HG02763 (cell line): ENCODE data around the gene NHP2.

ENCODE experiments used
- ATAC-seq: cut with Tn5 transposase; IDR thresholded peaks from one replicate; pipeline ENCODE4 v1.9.1; 2021; ENCODE audit warnings: mild to moderate bottlenecking, moderate library complexity; ENCODE audit not compliant: unreplicated experiment

Gene NHP2

DNA sequence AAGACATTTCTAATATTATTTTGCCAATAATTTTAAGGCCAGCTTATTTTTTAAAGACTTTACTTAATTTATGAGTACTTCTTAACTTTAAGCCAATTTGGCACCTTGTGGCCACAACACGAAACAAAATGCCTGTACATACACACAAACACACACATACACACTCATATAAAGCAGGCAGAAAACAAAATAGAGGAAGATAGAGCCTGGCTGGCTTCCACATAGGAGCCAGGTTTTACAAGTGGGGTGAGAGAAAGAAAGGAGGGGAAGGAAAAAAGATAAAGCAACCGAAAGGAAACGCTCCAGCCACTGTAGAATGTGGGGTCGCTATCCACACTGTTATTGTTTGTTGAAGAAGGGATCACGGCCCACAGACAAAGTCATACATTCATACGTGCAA is 23.1 kb upstream of the NHP2 start:
- no peak for ATAC-seq

DNA sequence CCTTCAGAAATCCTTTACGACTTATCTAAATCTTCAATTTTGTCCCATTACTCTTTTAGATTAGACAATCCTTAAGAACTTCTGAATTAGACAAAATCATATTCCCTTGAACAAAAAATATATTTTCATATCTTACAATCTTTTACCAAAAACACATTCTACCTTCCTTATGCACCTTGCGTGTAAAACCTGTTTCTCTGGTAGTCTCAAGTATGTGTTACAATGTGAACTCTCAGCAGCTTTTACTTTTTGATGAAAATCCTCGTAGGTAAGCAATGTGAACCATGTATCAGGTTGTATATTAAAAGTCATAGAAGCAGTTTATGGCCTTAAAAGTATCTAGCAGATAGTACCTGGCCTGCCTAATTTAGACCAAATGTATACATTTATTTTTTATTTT is 20.8 kb upstream of the NHP2 start:
- ATAC-seq: no peak

DNA sequence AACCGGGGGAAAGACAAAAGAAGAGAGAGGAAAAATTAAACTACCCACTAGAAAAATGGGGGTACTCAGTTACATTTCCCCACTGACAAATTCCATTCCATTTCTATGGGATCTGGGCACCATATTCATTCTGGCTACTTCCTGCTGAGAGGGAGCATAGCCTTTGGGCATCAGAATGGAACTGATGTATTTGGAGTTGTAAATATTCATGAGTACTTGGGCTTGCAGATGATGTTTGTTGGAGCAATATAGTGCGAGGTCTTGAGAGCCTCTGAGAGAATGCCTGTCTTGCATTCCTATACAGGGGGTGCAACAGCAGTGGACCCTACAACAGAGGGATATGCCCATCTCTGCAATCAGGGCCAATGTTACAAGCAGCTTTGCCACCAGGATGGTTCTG is 16.8 kb upstream of the NHP2 start:
- ATAC-seq: no peak

DNA sequence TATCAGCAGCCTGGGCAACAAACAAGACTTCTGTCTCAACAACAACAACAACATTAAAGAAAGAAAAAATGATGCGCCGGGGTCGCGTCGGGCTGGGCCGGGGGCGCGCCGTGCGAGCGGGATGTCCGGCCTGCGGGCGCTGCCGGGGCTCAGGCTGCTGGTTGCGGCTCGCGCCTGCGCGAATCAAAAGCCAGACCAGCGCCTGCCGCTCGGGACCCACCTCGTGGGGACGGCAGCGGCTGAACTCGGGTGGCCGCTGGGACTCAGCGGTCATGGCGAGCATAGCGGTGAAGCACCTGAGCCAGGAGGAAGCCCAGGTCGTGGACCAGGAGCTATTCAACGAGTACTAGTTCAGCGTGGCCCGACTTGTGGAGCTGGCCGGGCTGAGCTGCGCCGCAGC is 11.9 kb upstream of the NHP2 start:
- no peak for ATAC-seq

DNA sequence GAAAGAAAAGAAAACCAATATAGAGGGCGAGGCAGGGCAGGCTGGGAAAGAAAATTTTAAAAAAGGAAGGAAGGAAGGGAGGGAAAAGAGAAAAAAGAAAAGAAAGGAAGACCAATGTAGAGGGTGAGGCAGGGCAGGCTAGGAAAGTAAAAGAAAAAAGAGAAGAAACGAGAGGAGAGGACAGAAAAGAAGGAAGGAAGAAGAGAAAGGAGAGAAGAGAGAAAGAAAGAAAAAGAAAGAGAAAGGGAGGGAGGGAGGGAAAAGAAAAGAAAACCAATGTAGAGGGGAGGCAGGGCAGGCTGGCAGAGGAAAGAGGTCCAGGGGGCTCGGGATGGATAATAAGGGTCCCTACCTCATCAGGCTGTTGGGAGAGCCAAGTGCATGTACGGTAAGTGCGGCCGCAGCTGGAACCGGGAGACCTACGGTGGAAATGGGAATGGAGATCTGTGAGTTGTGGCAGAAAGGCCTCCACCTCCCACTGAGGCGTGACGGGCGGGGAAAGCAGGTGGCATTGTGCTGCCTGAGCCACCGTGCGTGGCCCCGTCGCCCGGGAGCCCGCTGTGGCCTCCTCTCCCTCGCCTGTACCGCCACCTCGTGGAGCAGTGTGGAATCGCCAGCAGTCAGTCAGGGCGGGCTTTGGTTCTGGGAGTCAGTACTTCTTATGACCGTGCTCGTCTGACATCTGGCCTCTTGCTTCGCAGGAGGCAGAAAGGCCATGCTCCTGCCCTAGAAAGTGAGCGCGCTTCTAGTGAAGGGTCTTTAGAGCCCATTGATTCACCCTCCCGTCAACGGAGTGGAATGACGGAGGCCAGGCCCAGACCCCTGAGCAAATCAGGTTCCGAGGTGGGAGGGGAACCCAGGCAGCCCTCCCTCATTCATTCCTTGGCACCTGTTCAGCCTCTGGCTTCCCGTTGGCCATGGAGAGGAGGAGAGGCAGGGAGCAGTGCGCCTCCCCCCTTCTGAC is 10.4 kb upstream of the NHP2 start:
- peak; percentile 93 for ATAC-seq

DNA sequence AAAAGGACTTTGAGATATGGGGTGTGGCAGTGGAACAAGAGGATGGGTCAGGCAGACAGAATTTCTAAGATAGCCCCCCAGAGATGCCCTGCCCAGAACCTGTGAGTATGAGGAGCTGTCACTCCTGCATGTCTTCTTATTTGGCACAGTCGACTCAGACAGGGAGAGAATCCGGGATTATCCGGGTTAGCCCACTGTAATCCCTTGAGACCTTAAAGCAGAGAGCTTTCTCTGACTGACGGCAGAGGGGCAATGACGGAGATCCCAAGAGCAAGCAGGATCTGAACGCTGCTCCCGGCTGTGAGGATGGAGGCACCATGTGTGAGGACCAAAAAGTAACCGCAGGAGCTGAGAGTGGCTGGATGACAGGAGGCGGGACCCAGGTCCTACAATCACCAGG is 8.8 kb upstream of the NHP2 start:
- no peak for ATAC-seq

DNA sequence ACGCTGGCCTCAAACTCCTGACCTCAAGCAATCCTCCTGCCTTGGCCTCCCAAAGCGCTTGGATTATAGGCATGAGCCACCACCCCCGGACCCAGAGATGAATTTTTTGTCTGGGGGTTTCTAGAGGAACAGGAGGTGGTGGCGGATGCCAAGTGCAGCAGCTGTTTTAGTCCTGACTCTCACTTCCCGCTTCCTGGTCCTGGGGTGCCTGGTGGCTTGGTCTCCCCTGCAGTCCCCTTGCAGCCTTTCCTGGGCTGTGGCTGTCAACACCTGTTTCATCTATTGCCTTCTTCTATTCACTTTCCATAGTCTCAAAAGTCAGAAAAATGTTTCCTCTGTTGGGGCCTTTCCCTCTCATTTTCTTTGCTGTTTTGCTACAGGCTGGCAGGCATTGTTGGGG is 6.5 kb upstream of the NHP2 start:
- no peak for ATAC-seq

DNA sequence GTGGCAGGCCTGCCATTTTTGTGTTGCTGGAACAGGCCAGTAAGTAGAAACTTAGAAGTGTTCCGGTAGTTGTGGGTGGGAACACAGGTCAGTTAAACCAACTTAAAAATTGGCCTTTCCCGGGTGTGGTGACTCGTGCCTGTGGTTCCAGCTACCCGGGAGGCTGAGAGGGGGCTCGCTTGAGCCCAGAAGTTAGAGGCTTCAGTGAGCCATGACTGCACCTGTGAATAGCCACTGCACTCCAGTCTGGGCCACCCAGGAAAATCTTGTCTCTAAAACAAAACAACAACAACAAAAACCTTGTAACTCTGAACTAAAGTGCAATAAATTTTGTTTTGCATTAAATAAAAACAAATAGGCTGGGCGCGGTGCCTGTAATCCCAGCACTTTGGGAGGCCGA is 1.4 kb upstream of the NHP2 start:
- no peak for ATAC-seq

DNA sequence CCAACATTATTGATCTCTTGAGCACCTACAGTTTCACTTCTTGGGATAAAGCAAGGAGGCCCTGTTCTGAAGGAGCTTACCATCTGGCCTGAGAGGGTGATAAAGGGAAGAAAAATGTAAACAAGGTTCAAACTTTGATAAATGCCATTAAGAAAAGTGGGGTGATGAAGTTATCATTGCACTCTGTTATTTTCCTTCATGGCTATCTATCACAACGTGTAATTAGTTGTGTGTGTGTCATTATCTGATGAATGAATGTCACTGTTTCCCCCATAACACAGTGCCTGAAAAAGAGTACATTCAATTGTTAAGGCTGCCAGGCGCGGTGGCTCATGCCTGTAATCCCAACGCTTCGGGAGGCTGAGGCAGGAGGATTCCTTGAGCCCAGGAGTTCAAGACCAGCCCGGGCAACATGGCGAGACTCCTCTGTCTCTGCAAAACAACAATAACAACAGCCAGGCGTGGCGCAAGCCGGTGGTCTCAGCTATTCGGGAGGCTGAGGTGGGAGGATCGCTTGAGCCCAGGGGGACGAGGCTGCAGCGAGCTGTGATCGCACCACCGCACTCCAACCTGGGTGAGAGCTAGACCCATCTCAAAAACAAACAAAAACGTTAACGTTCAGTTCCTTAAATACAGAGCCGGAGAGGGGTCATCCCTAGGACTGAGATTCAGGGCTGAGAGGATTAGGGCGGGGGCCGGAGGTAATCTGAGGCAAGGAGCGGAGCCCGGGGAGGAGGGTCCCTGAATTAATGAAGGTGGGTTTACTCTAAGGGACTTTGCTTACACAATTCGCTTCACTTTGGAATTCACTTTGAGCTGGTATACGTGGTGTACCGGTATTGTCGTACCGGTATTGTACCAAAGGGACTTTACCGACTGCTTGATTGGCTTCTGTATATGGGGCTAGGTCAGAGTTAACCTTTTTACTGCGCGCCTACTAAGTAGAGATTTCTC is 917 bp downstream of the NHP2 start:
- no peak for ATAC-seq

DNA sequence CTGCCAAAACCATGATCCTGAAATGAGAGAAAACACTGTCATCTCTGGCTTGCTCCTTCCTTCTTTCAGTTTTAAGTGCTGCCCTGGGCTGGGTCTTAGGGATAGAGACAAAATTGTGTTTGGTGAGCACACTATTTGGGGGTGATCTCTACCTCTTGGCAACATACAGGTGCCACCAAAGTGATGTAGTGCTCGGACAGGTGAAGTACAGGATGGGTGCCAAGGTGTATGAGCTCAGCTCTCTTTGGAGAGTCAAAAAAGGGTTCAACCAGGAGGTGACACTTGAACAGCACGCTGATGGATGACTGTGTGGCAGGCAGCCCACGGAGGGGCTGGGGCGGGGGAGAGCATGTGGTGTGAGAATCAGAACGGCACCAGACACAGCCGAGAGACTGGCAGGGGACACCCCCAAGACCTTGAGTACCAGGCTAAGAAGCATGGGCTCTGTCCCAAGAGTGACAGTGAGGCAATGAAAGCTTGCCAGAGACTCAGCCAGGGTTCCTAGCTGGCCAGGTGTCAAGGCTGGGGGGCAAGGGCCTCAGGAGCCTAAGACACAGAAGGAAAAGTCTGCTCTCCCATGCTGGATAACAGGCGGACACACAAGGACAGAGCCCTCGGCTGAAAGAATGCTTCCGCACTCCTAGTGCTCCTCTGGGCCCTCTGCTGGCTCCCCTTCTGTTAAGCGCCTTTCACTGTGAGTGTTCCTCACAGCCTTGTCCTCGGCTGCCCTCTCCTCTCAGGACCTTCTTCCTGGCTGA is 2.5 kb downstream of the NHP2 start:
- ATAC-seq: no peak

DNA sequence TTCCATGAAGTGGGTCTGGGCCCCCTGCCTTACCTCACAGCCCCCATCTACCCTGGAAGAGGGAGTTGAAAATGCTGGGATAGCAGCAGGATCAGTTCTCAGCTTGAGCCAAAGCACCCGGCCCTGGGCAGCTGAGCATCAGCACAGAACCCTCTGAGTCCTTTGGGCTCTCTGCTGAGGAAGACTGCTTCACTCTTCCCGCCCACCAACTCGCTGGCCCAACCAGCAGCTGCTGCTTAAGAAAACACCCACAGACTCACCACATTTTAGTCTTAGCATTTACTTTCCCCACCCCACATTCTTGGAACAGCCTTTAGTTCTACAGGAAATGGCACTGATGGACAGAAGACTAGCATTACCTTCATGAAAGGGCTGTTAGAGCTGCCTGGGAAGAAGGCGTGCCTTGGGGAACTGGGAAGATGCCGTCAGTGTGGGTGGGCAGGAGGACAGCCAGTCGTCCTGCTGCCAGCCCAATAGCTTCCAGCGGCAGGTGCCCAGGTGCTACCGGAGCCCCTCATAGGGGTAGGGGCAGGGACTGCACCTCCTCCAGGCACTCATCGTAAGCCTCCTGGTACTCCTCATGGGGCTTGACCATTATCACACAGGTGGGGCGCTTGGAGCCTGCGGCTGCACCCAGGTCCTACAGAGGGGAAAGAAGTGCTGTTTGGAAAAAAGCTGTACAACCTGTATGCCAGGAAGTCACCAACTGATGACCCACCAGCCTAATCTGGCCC is 4.3 kb downstream of the NHP2 start:
- ATAC-seq: no peak

DNA sequence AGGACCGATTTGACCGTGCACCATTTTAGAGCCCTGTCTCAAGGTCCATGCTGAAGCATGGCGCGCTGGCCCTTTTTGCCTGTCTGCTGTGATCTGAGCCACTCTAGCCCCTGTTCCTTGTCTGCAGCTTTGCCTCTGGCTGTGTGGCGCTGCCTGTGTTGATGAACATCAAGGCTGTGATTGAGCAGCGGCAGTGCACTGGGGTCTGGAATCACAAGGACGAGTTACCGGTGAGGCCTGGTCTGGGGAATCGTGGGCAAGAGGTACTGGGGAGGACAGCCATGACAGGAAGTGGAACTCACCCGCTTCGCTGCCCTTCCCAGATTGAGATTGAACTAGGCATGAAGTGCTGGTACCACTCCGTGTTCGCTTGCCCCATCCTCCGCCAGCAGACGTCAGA is 6.3 kb downstream of the NHP2 start:
- ATAC-seq: no peak

DNA sequence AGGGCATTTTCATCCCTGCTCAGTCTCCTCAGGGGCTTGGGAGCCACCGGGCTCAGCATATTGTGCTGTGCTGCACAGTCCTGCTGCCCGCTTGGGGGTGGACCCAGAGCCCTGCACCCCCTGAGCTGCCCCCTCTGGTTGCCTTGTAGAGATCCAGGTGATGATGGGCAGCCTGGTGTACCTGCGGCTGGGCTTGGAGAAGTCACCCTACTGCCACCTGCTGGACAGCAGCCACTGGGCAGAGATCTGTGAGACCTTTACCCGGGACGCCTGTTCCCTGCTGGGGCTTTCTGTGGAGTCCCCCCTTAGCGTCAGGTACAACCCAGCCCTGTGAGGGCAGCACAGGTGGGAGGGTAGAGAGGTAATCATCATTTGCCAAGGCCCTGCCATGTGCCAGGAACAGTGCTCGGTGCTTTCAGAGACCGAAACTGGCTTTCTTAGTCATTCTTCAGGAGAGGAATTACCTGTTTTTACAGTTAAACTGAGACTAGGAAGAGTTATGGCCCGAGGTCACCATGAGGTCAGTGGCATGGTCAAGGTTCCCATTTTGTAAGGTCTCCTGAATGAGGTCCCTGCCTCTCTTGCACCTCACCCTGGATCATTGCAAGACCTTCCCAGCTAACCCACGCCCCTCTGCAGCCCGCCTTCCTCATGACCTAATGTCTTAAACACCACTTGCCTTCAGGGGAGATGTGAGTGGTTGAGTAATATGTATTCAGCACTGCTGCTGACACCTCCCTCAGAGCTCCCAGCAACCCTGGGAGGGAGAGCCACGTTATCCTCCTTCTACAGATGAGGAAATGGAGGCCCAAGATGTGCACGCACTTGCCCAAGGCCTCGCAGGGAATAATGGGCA is 7.5 kb downstream of the NHP2 start:
- ATAC-seq: no peak

DNA sequence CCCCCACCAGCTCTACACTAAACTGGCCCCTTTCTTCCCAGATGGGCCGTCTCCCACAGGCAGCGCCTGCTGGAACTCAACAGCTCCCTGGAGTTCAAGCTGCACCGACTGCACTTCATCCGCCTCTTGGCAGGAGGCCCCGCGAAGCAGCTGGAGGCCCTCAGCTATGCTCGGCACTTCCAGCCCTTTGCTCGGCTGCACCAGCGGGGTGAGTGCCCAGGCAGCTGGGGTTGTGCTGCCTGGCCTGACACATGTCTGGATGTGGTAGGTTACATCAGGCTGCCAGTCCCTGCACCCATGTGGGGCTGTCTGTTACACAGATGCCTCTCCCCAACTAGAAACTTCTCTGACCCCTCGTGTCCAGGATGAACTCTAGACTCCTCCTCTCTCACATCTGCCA is 9.8 kb downstream of the NHP2 start:
- no peak for ATAC-seq

DNA sequence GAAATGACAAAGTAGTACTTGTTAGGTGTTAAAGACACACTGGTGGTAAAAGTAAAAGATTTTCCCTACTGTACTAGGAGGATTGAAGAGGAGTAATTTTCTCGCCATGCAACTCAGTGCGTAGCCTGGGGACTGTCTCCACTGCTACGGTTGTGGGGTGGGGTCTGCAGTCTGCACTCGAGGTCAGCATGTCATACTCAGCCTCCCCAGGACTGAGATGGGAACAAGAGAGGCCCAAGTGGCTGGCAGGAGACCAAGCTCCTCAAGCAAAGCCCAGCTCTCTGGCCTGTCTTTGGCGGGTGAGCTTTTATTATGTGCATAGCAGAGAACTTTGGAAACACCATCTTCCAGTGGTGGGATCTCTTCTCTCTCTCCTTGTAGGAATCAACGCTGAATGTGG is 10.4 kb downstream of the NHP2 start:
- no peak for ATAC-seq

DNA sequence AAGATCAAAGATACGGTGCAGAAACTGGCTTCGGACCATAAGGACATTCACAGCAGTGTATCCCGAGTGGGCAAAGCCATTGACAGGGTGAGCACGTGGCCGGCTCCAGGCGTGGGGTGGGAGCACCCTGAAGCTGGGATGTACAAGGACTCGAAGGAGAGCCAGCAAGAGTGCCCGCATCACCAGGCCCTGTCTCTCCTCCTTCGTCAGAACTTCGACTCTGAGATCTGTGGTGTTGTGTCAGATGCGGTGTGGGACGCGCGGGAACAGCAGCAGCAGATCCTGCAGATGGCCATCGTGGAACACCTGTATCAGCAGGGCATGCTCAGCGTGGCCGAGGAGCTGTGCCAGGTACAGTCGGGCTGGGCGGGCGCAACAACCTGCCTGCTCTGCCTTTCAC is 11.0 kb downstream of the NHP2 start:
- no peak for ATAC-seq

DNA sequence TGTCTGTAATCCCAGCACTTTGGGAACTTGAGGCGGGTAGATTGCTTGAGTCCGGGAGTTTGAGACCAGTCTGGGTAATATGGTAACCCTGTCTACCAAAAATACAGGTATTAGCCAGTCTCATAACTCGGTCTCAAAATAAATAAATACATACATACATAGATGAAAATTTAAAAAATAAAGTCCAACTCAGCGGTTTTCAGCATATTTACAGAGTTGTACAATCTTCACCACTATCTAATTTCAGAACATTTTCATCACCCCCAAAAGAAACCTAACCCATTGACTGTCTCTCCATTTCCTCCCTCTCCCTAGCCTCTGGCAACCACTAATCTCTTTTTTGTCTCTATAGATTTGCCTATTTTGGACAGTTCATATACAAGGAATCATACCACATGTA is 12.1 kb downstream of the NHP2 start:
- no peak for ATAC-seq

DNA sequence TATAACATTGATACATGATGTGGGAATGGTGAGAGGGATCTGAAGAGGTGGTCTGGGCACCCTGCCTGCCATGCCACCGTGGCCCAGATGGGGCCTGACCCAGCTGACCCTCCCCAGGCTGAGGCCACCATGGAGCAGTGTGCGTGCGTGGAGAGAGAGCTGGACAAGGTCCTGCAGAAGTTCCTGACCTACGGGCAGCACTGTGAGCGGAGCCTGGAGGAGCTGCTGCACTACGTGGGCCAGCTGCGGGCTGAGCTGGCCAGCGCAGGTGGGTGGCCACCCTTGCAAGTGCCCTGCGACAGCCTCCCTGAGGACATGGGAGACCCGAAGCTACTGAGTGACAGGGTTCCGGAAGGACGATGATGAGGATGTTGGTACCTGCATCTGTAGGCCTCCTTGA is 15.7 kb downstream of the NHP2 start:
- ATAC-seq: no peak

DNA sequence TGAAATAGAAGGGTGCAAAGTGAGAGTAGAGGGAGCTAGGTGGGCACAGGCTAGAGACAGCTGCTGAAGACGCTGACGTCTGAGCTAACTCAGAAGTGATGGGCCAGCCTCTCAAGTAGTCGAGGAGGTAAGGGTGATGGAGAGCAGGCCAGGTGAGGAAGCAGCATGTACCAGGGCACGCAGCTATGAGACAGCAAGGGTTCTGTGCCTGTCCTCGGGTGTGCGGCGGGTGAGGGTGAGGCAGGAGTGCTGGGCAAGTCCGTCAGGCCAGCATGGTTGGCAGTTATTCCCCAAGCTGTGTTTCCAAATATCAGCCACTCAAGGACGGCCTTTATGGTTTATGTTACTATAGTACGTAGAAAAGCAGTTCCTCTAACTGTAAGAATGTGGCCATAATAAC is 16.7 kb downstream of the NHP2 start:
- ATAC-seq: no peak
